Measurements from ENCODE around the gene PHF2.

Gene PHF2

DNA sequence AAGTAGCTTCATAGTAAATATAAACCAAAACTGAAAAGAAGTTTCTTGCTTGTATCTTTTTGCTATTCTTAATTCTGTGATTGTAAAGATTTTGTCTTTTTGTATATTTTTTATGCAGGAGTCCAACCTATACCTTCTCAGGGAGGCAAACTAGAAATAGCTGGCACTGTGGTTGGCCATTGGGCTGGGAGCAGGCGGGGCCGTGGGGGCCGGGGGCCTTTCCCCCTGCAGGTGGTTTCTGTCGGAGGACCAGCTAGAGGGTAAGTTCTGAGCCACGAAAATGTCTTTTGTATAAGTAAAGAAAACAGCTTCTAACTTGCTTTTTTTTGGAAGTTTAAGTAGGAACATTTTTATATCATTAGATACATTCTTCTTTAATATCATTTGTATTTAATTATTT, 15.4 kb upstream of the PHF2 start:
- no peak for DNase-seq (ENCODE audit: low read depth in 1 of 2, low spot score in 1 of 2)
- Histone ChIP-seq H3K27ac (replicated peaks) (no peak overlapping the region), H3K27me3 (ENCODE audit: insufficient read depth, poor library complexity, severe bottlenecking) (no peaks in the 10 kb centered on the region), H3K4me3 (replicated peaks; ENCODE audit: insufficient read depth, low read length) (no peak overlapping the region)
- TF ChIP-seq, protein P1, sequence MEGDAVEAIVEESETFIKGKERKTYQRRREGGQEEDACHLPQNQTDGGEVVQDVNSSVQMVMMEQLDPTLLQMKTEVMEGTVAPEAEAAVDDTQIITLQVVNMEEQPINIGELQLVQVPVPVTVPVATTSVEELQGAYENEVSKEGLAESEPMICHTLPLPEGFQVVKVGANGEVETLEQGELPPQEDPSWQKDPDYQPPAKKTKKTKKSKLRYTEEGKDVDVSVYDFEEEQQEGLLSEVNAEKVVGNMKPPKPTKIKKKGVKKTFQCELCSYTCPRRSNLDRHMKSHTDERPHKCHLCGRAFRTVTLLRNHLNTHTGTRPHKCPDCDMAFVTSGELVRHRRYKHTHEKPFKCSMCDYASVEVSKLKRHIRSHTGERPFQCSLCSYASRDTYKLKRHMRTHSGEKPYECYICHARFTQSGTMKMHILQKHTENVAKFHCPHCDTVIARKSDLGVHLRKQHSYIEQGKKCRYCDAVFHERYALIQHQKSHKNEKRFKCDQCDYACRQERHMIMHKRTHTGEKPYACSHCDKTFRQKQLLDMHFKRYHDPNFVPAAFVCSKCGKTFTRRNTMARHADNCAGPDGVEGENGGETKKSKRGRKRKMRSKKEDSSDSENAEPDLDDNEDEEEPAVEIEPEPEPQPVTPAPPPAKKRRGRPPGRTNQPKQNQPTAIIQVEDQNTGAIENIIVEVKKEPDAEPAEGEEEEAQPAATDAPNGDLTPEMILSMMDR (IDR thresholded peaks at IDR 0.05; ENCODE audit: insufficient read depth, low read length), result no peak
- TF ChIP-seq SPI1 (IDR thresholded peaks at IDR 0.05; ENCODE audit: borderline replicate concordance, low read depth) (no peak), GABPA (IDR thresholded peaks at IDR 0.05; ENCODE audit: low read depth) (no peak), POLR2AphosphoS5 (IDR thresholded peaks at IDR 0.05; ENCODE audit: low read depth) (no peak)
- TF ChIP-seq, protein P2, sequence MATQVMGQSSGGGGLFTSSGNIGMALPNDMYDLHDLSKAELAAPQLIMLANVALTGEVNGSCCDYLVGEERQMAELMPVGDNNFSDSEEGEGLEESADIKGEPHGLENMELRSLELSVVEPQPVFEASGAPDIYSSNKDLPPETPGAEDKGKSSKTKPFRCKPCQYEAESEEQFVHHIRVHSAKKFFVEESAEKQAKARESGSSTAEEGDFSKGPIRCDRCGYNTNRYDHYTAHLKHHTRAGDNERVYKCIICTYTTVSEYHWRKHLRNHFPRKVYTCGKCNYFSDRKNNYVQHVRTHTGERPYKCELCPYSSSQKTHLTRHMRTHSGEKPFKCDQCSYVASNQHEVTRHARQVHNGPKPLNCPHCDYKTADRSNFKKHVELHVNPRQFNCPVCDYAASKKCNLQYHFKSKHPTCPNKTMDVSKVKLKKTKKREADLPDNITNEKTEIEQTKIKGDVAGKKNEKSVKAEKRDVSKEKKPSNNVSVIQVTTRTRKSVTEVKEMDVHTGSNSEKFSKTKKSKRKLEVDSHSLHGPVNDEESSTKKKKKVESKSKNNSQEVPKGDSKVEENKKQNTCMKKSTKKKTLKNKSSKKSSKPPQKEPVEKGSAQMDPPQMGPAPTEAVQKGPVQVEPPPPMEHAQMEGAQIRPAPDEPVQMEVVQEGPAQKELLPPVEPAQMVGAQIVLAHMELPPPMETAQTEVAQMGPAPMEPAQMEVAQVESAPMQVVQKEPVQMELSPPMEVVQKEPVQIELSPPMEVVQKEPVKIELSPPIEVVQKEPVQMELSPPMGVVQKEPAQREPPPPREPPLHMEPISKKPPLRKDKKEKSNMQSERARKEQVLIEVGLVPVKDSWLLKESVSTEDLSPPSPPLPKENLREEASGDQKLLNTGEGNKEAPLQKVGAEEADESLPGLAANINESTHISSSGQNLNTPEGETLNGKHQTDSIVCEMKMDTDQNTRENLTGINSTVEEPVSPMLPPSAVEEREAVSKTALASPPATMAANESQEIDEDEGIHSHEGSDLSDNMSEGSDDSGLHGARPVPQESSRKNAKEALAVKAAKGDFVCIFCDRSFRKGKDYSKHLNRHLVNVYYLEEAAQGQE (IDR thresholded peaks at IDR 0.05; ENCODE audit: insufficient replicate concordance, low read depth), result no peak

- Histone ChIP-seq H3K4me3 (replicated peaks; ENCODE audit: insufficient read depth, low read length) (no peak overlapping the region), H3K27ac (replicated peaks) (no peak overlapping the region), H3K27me3 (ENCODE audit: insufficient read depth, poor library complexity, severe bottlenecking) (no peaks in the 10 kb centered on the region)
- DNase-seq (ENCODE audit: low read depth in 1 of 2, low spot score in 1 of 2), result no peak
- TF ChIP-seq GABPA (IDR thresholded peaks at IDR 0.05; ENCODE audit: low read depth), result no peak
- TF ChIP-seq, protein P2 (IDR thresholded peaks at IDR 0.05; ENCODE audit: insufficient replicate concordance, low read depth), result no peak
- TF ChIP-seq, protein P1 (IDR thresholded peaks at IDR 0.05; ENCODE audit: insufficient read depth, low read length), result no peak
Measured at GRCh38 chr9:93562157-93562556, 14.2 kb upstream of the PHF2 start.

- DNase-seq (ENCODE audit: low read depth in 1 of 2, low spot score in 1 of 2), result no peak
- Histone ChIP-seq H3K27me3 (ENCODE audit: insufficient read depth, poor library complexity, severe bottlenecking) (no peaks in the 10 kb centered on the region), H3K27ac (replicated peaks) (no peak overlapping the region), H3K4me3 (replicated peaks; ENCODE audit: insufficient read depth, low read length) (no peak overlapping the region)
- TF ChIP-seq, protein P1 (IDR thresholded peaks at IDR 0.05; ENCODE audit: insufficient read depth, low read length), result no peak
- TF ChIP-seq GABPA (IDR thresholded peaks at IDR 0.05; ENCODE audit: low read depth) (no peak), SPI1 (IDR thresholded peaks at IDR 0.05; ENCODE audit: borderline replicate concordance, low read depth) (no peak), POLR2AphosphoS5 (IDR thresholded peaks at IDR 0.05; ENCODE audit: low read depth) (no peak)
- TF ChIP-seq, protein P2 (IDR thresholded peaks at IDR 0.05; ENCODE audit: insufficient replicate concordance, low read depth), result no peak
Measured at GRCh38 chr9:93565089-93565488, 11.3 kb upstream of the PHF2 start.
